Chondrocyte (in vitro differentiated cells): ENCODE measurements around the gene RAD51B. TPM values are rescaled to one million over a fixed set of nuclear protein-coding genes. Genes with fewer than 3 reads are reported as not detected.

Experiments used
- DNase-seq: peaks from one replicate; pipeline ENCODE4 v3.0.0; 2021; ENCODE audit warnings: mixed read lengths, low spot score
- H3K27ac Mint-ChIP-seq: one replicate; pipeline ENCODE4 v1.8.0; 2021; ENCODE audit warnings: mild to moderate bottlenecking, moderate library complexity, mixed read lengths; ENCODE audit not compliant: unreplicated experiment
- H3K27me3 Mint-ChIP-seq: 2 replicates; pipeline ENCODE4 v1.8.0; 2021; ENCODE audit warnings: low read depth, mixed read lengths
- H3K36me3 Mint-ChIP-seq: 2 replicates; pipeline ENCODE4 v1.8.0; 2021; ENCODE audit warnings: low read depth, mixed read lengths
- H3K4me1 Mint-ChIP-seq: 2 replicates; pipeline ENCODE4 v1.8.0; 2021; ENCODE audit warnings: low read depth, mild to moderate bottlenecking, mixed read lengths
- H3K4me3 Mint-ChIP-seq: one replicate; pipeline ENCODE4 v1.8.0; 2021; ENCODE audit warnings: mild to moderate bottlenecking, moderate library complexity, mixed read lengths; ENCODE audit not compliant: unreplicated experiment
- H3K9me3 Mint-ChIP-seq: 2 replicates; pipeline ENCODE4 v1.8.0; 2021; ENCODE audit warnings: low read depth, mixed read lengths
- total RNA-seq: library from RNA; stranded (reverse); gene quantifications from 3 replicates; pipeline ENCODE4 v1.2.1, GENCODE V29; 2021
- TF ChIP-seq, protein P1 (sequence below): fragments of 200-600 bp; sonication (generic); IDR thresholded peaks from 2 replicates; pipeline ENCODE4 v1.5.0; 2021; ENCODE audit warnings: antibody characterized with exemption, mild to moderate bottlenecking, moderate library complexity

The RAD51B gene
- total RNA-seq, 1 donor from 2014 or later = 8.2 TPM

DNA sequence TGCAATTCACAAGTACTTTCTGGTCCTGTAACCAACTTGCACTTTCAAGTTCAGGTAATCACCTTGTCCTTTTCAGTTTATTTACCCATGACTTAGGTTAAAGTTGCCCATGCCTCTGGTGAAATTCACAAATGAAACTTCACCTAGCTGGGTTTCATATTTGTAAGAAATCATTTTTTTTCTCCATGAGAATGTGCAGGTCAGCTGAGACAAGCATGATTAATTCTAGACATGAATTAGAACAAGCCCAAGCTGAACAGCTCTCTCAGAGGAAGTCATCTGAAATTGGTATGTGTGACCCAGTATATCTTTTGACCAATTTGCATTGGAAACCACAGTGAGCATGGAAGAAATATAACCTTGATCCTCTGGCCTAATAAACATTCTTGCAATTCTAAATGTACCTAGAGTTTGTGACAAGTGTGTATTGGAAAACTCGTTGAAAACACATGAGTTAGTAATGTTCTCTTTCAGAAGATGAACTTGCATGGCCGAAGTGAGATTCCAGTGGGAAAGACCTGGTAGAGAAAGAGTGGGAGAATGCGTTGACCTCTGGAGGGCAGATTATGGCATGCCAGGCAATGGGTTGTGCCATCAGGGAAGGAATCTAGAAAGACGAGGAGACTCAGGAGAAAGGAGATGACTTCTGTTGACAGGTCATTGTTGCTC, 486.8 kb downstream of the RAD51B start:
- H3K27me3 Mint-ChIP-seq = no peaks in the 10 kb centered on the region
- no peak overlapping the region for H3K27ac Mint-ChIP-seq
- H3K4me3 Mint-ChIP-seq = no peak overlapping the region
- peaks cover 5% of the 10 kb centered on the region for H3K9me3 Mint-ChIP-seq
- peaks cover 4% of the 10 kb centered on the region for H3K36me3 Mint-ChIP-seq
- H3K4me1 Mint-ChIP-seq = peaks cover 35% of the 10 kb centered on the region
- TF ChIP-seq, protein P1, sequence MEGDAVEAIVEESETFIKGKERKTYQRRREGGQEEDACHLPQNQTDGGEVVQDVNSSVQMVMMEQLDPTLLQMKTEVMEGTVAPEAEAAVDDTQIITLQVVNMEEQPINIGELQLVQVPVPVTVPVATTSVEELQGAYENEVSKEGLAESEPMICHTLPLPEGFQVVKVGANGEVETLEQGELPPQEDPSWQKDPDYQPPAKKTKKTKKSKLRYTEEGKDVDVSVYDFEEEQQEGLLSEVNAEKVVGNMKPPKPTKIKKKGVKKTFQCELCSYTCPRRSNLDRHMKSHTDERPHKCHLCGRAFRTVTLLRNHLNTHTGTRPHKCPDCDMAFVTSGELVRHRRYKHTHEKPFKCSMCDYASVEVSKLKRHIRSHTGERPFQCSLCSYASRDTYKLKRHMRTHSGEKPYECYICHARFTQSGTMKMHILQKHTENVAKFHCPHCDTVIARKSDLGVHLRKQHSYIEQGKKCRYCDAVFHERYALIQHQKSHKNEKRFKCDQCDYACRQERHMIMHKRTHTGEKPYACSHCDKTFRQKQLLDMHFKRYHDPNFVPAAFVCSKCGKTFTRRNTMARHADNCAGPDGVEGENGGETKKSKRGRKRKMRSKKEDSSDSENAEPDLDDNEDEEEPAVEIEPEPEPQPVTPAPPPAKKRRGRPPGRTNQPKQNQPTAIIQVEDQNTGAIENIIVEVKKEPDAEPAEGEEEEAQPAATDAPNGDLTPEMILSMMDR = no peak
- DNase-seq = no peak

GRCh38 chr14:68306934-68307789, 487.6 kb downstream of the RAD51B start:
- Mint-ChIP-seq H3K4me1 (peaks cover 35% of the 10 kb centered on the region), H3K4me3 (no peak overlapping the region), H3K36me3 (peaks cover 2% of the 10 kb centered on the region), H3K27ac (no peak overlapping the region), H3K9me3 (peaks cover 3% of the 10 kb centered on the region), H3K27me3 (no peaks in the 10 kb centered on the region)
- DNase-seq = no peak
- TF ChIP-seq, protein P1 = no peak

DNA sequence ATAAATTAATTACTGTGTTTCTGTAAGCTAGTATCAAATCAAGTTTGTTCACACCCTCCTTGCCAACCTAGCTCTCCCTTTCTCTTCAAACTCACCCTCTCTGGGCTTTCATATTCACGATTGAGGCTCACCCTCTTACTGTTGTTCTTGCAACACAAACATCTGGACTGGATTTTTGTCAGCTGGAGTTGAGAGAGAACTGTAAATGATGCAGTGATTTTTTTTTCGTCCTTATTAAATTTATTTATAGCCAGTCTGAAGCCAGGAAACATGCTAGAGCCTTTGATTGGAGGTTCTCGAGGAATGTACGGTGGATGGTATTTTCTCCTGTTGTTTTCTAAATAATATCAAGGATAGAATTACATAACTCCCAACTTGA, 488.2 kb downstream of the RAD51B start:
- Mint-ChIP-seq H3K9me3 (no peaks in the 10 kb centered on the region), H3K27ac (peak overlapping the region; percentile 55), H3K4me3 (no peak overlapping the region), H3K27me3 (no peaks in the 10 kb centered on the region), H3K4me1 (peaks cover 35% of the 10 kb centered on the region), H3K36me3 (peaks cover 1% of the 10 kb centered on the region)
- TF ChIP-seq, protein P1 = no peak
- DNase-seq = no peak

DNA sequence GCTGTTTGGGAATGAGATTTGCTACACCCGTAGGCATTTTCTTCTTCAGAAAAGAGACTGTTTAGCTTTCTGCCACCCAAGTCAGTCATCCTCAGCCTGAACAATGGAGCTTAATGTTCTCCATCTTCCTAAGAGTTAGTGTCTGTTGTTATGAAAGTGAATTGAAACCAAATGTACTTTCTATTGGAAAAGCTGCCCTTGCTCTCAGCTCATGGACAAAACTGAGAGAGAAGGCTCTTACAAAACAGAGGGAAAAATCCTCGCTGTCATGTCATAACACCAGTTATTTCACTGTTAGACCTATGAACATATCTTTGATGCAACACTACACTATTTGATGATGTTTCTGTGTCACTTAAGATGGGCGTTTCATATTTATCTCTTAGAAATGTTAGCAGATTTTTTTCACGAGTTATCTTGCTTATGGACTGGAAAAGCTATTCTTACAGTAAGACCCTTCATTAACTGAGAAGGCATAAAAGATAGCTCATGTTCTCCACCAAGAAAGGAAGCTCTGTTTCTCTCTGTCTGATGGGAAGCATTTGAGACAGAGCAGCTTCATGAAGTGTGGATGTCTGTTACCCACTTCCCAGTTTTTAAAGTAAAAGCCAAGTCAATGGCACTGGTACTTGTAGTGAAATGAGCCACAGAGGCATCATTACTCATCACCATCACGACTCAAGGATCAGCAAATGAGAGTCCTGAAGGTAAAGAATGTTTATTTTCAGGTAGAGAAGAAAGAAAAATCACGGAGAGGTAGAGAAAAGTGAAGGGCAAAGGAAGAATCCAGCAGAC, 489.3 kb downstream of the RAD51B start:
- Mint-ChIP-seq H3K9me3 (no peaks in the 10 kb centered on the region), H3K27ac (no peak overlapping the region), H3K4me3 (no peak overlapping the region), H3K27me3 (no peaks in the 10 kb centered on the region), H3K36me3 (peaks cover 1% of the 10 kb centered on the region), H3K4me1 (peaks cover 35% of the 10 kb centered on the region)
- TF ChIP-seq, protein P1 = no peak
- no peak for DNase-seq

GRCh38 chr14:68309616-68310015, 490.0 kb downstream of the RAD51B start:
- TF ChIP-seq, protein P1 = no peak
- Mint-ChIP-seq H3K9me3 (no peaks in the 10 kb centered on the region), H3K27ac (no peak overlapping the region), H3K27me3 (no peaks in the 10 kb centered on the region), H3K36me3 (peaks cover 1% of the 10 kb centered on the region), H3K4me1 (peaks cover 35% of the 10 kb centered on the region), H3K4me3 (no peak overlapping the region)
- DNase-seq = no peak
